HG02642 (cell line): ENCODE measurements around the gene BTAF1.
"Not testable (repeated sequence)": the region's sequence is repeated elsewhere in the genome, so short reads cannot be mapped to it uniquely, and the experiment has no call there.

ENCODE experiments used
- ATAC-seq: cut with Tn5 transposase; IDR thresholded peaks from one replicate; pipeline ENCODE4 v1.9.1; 2021; ENCODE audit warnings: mild to moderate bottlenecking; ENCODE audit not compliant: unreplicated experiment, poor library complexity

BTAF1 gene

GRCh38 chr10:91923371-91924211 is at the start of gene BTAF1:
TSS of gene BTAF1 (plus strand) at chr10:91923770. CDS start at chr10:91924077, 307 bp downstream.
- peak; percentile 98 for ATAC-seq

- ATAC-seq: no peak
Observed at GRCh38 chr10:91875156-91875555, 48.4 kb upstream of the BTAF1 start.

- no peak for ATAC-seq
Observed at GRCh38 chr10:91875779-91876178, 47.8 kb upstream of the BTAF1 start.

GRCh38 chr10:91879515-91880170 is 43.9 kb upstream of the BTAF1 start:
- ATAC-seq: no peak

- ATAC-seq: no peak
Observed at GRCh38 chr10:91880310-91880709, 43.3 kb upstream of the BTAF1 start.

- ATAC-seq: no peak
Observed at GRCh38 chr10:91883549-91884444, 39.8 kb upstream of the BTAF1 start.

GRCh38 chr10:91884536-91884935 is 39.0 kb upstream of the BTAF1 start:
- ATAC-seq: no peak

- no peak for ATAC-seq
Observed at GRCh38 chr10:91885362-91886079, 38.0 kb upstream of the BTAF1 start.

- ATAC-seq: no peak
Observed at GRCh38 chr10:91886954-91887271, 36.7 kb upstream of the BTAF1 start.

- ATAC-seq: no peak
Observed at GRCh38 chr10:91887272-91888076, 36.1 kb upstream of the BTAF1 start.

- ATAC-seq: no peak
Observed at GRCh38 chr10:91891125-91892001, 32.2 kb upstream of the BTAF1 start.

GRCh38 chr10:91893051-91893450 is 30.5 kb upstream of the BTAF1 start:
- ATAC-seq: no peak

- not testable (repeated sequence) for ATAC-seq
Observed at GRCh38 chr10:91894261-91894685, 29.3 kb upstream of the BTAF1 start.

GRCh38 chr10:91896212-91896756 is 27.3 kb upstream of the BTAF1 start:
- no peak for ATAC-seq

- ATAC-seq: no peak
Observed at GRCh38 chr10:91897421-91897820, 26.1 kb upstream of the BTAF1 start.

- ATAC-seq: no peak
Observed at GRCh38 chr10:91901784-91902677, 21.5 kb upstream of the BTAF1 start.

GRCh38 chr10:91907033-91907594 is 16.5 kb upstream of the BTAF1 start:
- ATAC-seq: no peak
